GM10248 (cell line): ENCODE data around the gene ARL5B.

Experiments used
- CTCF ChIA-PET: fragments of 300-600 bp; sonication (Branson Sonifier 250); formaldehyde crosslinking; extraction: SDS; loops from one replicate; lab custom pipeline; 2021; ENCODE audit warnings: antibody characterized with exemption; lab: Yijun Ruan, JAX
- POLR2A ChIA-PET: fragments of 350-650 bp; sonication (Branson Sonifier 250); formaldehyde crosslinking; extraction: SDS; loops from one replicate; lab custom pipeline; 2020; ENCODE audit warnings: antibody characterized with exemption; lab: Yijun Ruan, JAX
- DNase-seq: peaks from one replicate; pipeline ENCODE4 v3.0.0; 2012; ENCODE audit errors: extremely low spot score
- TF ChIP-seq, protein P1 (sequence below): IDR thresholded peaks from 2 replicates; pipeline ENCODE4 v1.5.1; 2012; ENCODE audit warnings: mild to moderate bottlenecking, low read depth; ENCODE audit errors: extremely low read depth, missing control alignments, control extremely low read depth

The ARL5B gene

DNA sequence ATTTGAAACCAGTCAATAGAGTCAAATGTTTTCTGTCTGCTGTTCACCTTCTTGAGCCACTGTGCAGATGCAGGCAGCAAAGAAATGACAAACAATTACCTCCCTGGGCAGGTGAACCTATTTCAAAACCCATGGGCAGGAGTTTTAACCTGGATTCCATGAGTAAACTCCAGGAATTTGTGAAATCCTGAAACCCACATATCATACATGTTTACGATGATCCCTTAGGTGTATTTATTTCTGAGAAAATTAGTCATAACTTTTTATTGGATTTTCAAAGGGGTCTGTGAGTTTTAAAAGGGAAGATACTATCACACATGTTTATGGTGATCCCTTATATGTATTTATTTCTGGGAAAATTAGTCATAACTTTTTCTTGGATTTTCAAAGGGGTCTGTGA is 59.8 kb downstream of the ARL5B start:
- no peak for DNase-seq
- ChIA-PET POLR2A (no interaction called here), CTCF (interaction anchor here (1.3 kb wide), 1 partner anchor 22 kb away, joined by 3 read pairs; no protein-coding TSS in a partner anchor)
- TF ChIP-seq, protein P1, sequence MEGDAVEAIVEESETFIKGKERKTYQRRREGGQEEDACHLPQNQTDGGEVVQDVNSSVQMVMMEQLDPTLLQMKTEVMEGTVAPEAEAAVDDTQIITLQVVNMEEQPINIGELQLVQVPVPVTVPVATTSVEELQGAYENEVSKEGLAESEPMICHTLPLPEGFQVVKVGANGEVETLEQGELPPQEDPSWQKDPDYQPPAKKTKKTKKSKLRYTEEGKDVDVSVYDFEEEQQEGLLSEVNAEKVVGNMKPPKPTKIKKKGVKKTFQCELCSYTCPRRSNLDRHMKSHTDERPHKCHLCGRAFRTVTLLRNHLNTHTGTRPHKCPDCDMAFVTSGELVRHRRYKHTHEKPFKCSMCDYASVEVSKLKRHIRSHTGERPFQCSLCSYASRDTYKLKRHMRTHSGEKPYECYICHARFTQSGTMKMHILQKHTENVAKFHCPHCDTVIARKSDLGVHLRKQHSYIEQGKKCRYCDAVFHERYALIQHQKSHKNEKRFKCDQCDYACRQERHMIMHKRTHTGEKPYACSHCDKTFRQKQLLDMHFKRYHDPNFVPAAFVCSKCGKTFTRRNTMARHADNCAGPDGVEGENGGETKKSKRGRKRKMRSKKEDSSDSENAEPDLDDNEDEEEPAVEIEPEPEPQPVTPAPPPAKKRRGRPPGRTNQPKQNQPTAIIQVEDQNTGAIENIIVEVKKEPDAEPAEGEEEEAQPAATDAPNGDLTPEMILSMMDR: no peak

DNA sequence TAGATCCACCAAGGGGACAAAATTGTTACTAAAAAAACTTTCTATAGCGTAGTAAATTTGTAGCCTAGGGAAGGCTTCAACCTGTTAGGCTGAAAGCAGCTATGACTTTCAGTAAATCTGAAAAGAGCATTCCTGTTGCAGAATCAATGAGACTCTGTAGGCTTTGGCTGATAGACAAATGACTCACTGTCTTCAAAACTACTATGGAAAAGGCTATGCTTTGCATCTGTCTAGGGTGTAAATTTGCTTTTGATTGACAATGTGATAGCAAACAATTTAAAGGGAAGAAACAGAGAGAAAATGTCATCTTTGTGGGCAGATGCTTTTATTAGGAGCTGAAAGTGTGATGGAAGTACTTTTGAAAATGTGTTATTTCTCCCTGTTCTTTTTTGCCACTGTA is 60.6 kb downstream of the ARL5B start:
- TF ChIP-seq, protein P1: no peak
- ChIA-PET POLR2A (no interaction called here), CTCF (no interaction called here)

DNA sequence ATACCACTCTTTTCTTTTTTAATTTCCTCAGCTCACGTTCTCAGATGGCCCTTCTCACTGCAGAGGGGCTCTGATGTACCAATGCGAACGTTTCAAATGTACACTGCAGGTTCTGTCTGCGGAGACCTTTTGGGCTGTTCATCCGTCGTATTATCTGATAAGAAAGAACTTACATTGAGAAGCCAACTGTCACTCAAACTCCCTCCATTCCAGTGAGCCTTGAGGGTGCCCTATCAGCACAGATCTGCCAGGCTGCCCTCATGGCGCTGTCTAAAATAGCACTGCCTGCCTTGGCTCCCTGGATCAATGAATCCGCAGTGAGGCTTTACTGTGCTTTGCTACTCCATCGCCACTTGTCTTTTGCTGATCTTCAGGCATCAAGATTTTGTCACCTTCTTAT is 61.8 kb downstream of the ARL5B start:
- ChIA-PET CTCF (no interaction called here), POLR2A (no interaction called here)
- DNase-seq: no peak

More for the DNA sequence above, 60.6 kb downstream of the ARL5B start:
- DNase-seq: no peak

DNA sequence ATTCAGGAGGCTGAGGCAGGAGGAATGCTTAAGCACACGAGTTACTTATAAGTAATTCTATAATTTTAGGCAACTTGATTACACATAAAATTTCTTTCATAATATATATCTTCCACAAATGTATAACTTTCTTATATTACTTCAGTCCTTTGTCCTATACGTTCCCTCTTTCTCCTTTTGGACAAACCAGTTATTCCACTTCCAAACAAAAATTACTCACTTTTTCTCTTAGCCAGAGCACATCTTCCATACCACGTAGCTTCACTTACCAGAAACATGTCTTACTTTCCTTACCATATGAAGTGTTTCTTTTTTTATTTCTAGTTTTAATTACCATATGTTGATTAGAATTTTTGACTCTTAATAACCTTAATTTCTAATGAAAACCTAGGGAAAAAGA is 64.6 kb downstream of the ARL5B start:
- TF ChIP-seq, protein P1: no peak
- POLR2A ChIA-PET: no interaction called here
- no peak for DNase-seq
- CTCF ChIA-PET: no interaction called here

More for the DNA sequence above, 61.8 kb downstream of the ARL5B start:
- TF ChIP-seq, protein P1: no peak
